Bronchial epithelial cell (primary cell): Measurements from ENCODE around the gene PRKD3. TPM values are rescaled to one million over a fixed set of nuclear protein-coding genes. Genes with fewer than 3 reads are reported as not detected.

Source experiments
- DNase-seq: peaks from one replicate; pipeline ENCODE4 v3.0.0-alpha.2; 2010; ENCODE audit warnings: low read depth
- FAIRE-seq: peaks from 2 replicates; lab custom pipeline; 2011; peaks lifted over from hg19 to GRCh38; lab: Jason Lieb, UNC
- H3K27me3 ChIP-seq: 2 replicates; pipeline ENCODE4 v1.5.1; 2011; ENCODE audit warnings: low read length; ENCODE audit not compliant: control insufficient read depth, insufficient read depth
- H3K36me3 ChIP-seq: 2 replicates; pipeline ENCODE4 v1.5.1; 2011; ENCODE audit warnings: low read length; ENCODE audit not compliant: control insufficient read depth, insufficient read depth
- H3K4me3 ChIP-seq: 2 replicates; pipeline ENCODE4 v1.5.1; 2011; ENCODE audit warnings: mild to moderate bottlenecking, low read depth, low read length, control low read depth
- CTCF ChIP-seq: IDR thresholded peaks from 2 replicates; pipeline ENCODE4 v1.5.1; 2011; ENCODE audit warnings: mild to moderate bottlenecking, moderate library complexity, low read length, control low read depth, inconsistent platforms; ENCODE audit not compliant: insufficient read depth, severe bottlenecking
- total RNA-seq: library from RNA; depleted of rRNA; stranded (reverse); fragments of >200 nt; gene quantifications from 2 replicates; pipeline ENCODE4 v1.2.1, GENCODE V29; 2014

The PRKD3 gene
- total RNA-seq, 1 donor from 2014 or later = 19.5 TPM

DNA sequence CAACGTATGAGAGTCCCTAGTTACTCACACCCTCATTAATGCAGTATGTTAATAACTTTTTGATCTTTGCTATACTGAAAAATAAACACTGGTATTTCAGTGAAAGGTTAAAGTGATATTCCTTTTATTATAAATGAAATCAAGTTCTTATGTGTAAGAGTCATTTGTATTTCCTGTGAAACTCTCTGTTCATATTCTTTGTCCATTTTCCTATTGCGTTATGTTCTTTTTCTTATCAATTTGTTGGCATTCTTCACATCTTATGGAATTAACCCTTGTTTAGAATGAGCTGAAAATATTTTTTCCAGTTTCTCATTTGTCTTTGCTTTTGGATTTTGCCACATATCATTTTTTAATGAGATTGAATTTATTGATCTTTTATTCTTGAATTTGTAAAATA lies 48.3 kb downstream of the PRKD3 start:
- no peak for TF ChIP-seq CTCF
- peaks cover 6% of the 10 kb centered on the region for H3K36me3 ChIP-seq
- FAIRE-seq (no peak), DNase-seq (no peak)
- no peak overlapping the region for H3K4me3 ChIP-seq
- H3K27me3 ChIP-seq = no peaks in the 10 kb centered on the region

Other genes with a start within 250 kb of the PRKD3 start
- 20.4 and 23.4 TPM in 2 replicates for gene HEATR5B, start 240.5 kb downstream of the PRKD3 start, total RNA-seq
- gene GPATCH11, start 240.3 kb downstream of the PRKD3 start, total RNA-seq = 3.7 and 3.8 TPM in 2 replicates
- gene EIF2AK2, start 167.9 kb downstream of the PRKD3 start, total RNA-seq = 10.5 and 11.1 TPM in 2 replicates
- not detected in 2 replicates for gene SULT6B1, start 136.2 kb downstream of the PRKD3 start, total RNA-seq
- 7.6 and 16.3 TPM in 2 replicates for gene CEBPZOS, start 128.3 kb downstream of the PRKD3 start, total RNA-seq
- gene CEBPZ, start 93.2 kb downstream of the PRKD3 start, total RNA-seq = 53.5 and 62.9 TPM in 2 replicates
- gene NDUFAF7, start 93.2 kb downstream of the PRKD3 start, total RNA-seq = 15.5 and 17.9 TPM in 2 replicates
- gene QPCT, start 19.8 kb upstream of the PRKD3 start, total RNA-seq = 6.1 and 7.6 TPM in 2 replicates